B cell (primary cell): ENCODE data around the gene LENG8. TPM values are rescaled to one million over a fixed set of nuclear protein-coding genes. Genes with fewer than 3 reads are reported as not detected.
A peak's percentile ranks its signal among the peaks of the same experiment; 100 is the strongest.

ENCODE experiments used
- ATAC-seq: fragments of 200-7000 bp; cut with Tn5 transposase; one replicate; pipeline ENCODE4 v1.10.0; 2021; ENCODE audit warnings: low read depth, mild to moderate bottlenecking, moderate number of reproducible peaks, moderate library complexity
- CTCF ChIA-PET: fragments of 350-600 bp; sonication (Branson Sonifier 250); formaldehyde crosslinking; loops from one replicate; lab custom pipeline; 2021; ENCODE audit warnings: antibody characterized with exemption, inconsistent platforms; lab: Charles Lee
- POLR2A ChIA-PET: fragments of 350-600 bp; sonication (Branson Sonifier 250); formaldehyde crosslinking; loops from one replicate; lab custom pipeline; 2021; ENCODE audit warnings: antibody characterized with exemption; lab: Charles Lee
- DNase-seq: peaks from one replicate; pipeline ENCODE4 v3.0.0; 2013
- H2AFZ ChIP-seq: 2 replicates; pipeline ENCODE4 v1.6.1; 2012; ENCODE audit warnings: mild to moderate bottlenecking, low read depth, low read length; ENCODE audit not compliant: insufficient read depth, poor library complexity, severe bottlenecking
- H3K27ac ChIP-seq, 2 donors: 1 replicate in 1 of 2; 2 replicates in 1 of 2; pipeline ENCODE4 v1.5.1; 2012 to 2013; ENCODE audit warnings: low read length in 2 of 2, mild to moderate bottlenecking in 2 of 2, moderate library complexity in 1 of 2
- H3K27me3 ChIP-seq, 4 experiments: fragments of 200-600 bp in 1 of 4; sonication (generic) in 1 of 4; replicated peaks in 1 of 4; 1 replicate in 2 of 4; 2 replicates in 2 of 4; pipeline versions ENCODE4 v1.6.1 to v1.7.0; 2013 to 2016; ENCODE audit warnings: low read length in 3 of 4, mild to moderate bottlenecking in 2 of 4, mixed read lengths in 1 of 4, moderate library complexity in 1 of 4; ENCODE audit not compliant: insufficient read depth in 4 of 4, control insufficient read depth in 3 of 4; ENCODE audit errors: control extremely low read depth in 1 of 4
- H3K36me3 ChIP-seq, 2 experiments: replicated peaks in 1 of 2; 1 replicate in 1 of 2; 2 replicates in 1 of 2; pipeline versions ENCODE4 v1.6.1 to v1.7.1; 2013; ENCODE audit warnings: low read length in 1 of 2; ENCODE audit not compliant: insufficient read depth in 2 of 2, control insufficient read depth in 1 of 2; ENCODE audit errors: control extremely low read depth in 1 of 2, extremely low read depth in 1 of 2
- H3K4me1 ChIP-seq, 2 donors: fragments of 200-600 bp in 1 of 2; sonication (generic) in 1 of 2; 1 replicate in 1 of 2; 2 replicates in 1 of 2; pipeline versions ENCODE4 v1.5.1 to v1.6.1; 2013 to 2017; ENCODE audit warnings: low read length in 2 of 2; ENCODE audit not compliant: control insufficient read depth in 2 of 2, insufficient read depth in 2 of 2
- H3K4me2 ChIP-seq: replicated peaks from 2 replicates; pipeline ENCODE3; 2012; ENCODE audit warnings: mild to moderate bottlenecking, low read depth, low read length; ENCODE audit not compliant: poor library complexity, severe bottlenecking
- H3K4me3 ChIP-seq, 5 experiments: fragments of 200-600 bp in 1 of 5; sonication (generic) in 1 of 5; 1 replicate in 3 of 5; 2 replicates in 2 of 5; pipeline versions ENCODE4 v1.5.1 to v1.7.0; 2011 to 2016; ENCODE audit warnings: low read length in 4 of 5, mild to moderate bottlenecking in 4 of 5, low read depth in 2 of 5, control low read depth in 1 of 5, moderate library complexity in 1 of 5; ENCODE audit not compliant: insufficient read depth in 1 of 5; ENCODE audit errors: control extremely low read depth in 1 of 5, extremely low read depth in 1 of 5
- H3K79me2 ChIP-seq: fragments of 200-600 bp; sonication (generic); one replicate; pipeline ENCODE4 v1.6.0; 2016; ENCODE audit warnings: low read length; ENCODE audit not compliant: control insufficient read depth, insufficient read depth
- H3K9ac ChIP-seq: fragments of 200-600 bp; sonication (generic); 2 replicates; pipeline ENCODE4 v1.6.1; 2017; ENCODE audit warnings: mild to moderate bottlenecking, low read length, moderate library complexity
- H3K9me3 ChIP-seq, 3 donors: one replicate each; pipeline versions ENCODE4 v1.6.1 to v1.7.1; 2013; ENCODE audit warnings: low read length in 2 of 3; ENCODE audit not compliant: control insufficient read depth in 2 of 3, insufficient read depth in 1 of 3; ENCODE audit errors: control extremely low read depth in 1 of 3
- H4K20me1 ChIP-seq: 2 replicates; pipeline ENCODE4 v1.6.0; 2012; ENCODE audit warnings: mild to moderate bottlenecking, low read length; ENCODE audit not compliant: insufficient read depth, control insufficient read depth, poor library complexity, severe bottlenecking
- H3K27ac Mint-ChIP-seq: one replicate; pipeline ENCODE4 v1.8.0; 2021; ENCODE audit warnings: mixed read lengths
- H3K27me3 Mint-ChIP-seq: one replicate; pipeline ENCODE4 v1.8.0; 2021; ENCODE audit warnings: mixed read lengths
- H3K4me1 Mint-ChIP-seq: one replicate; pipeline ENCODE4 v1.8.0; 2021; ENCODE audit warnings: mixed read lengths
- H3K4me3 Mint-ChIP-seq: one replicate; pipeline ENCODE4 v1.8.0; 2021; ENCODE audit warnings: mixed read lengths
- H3K9me3 Mint-ChIP-seq: one replicate; pipeline ENCODE4 v1.8.0; 2022; ENCODE audit warnings: mixed read lengths; ENCODE audit not compliant: insufficient read depth
- CTCF ChIP-seq: fragments of 200-600 bp; IDR thresholded peaks from one replicate; pipeline ENCODE4 v1.8.0; 2022; ENCODE audit warnings: antibody characterized with exemption, mild to moderate bottlenecking
- EZH2 ChIP-seq: IDR thresholded peaks from 2 replicates; pipeline ENCODE4 v1.6.1; 2012; ENCODE audit warnings: borderline replicate concordance, low read depth, mild to moderate bottlenecking, moderate library complexity, low read length; ENCODE audit not compliant: insufficient read depth, poor library complexity, severe bottlenecking
- WGBS: methylation state at CpG from one replicate; pipeline ENCODE4 v1.1.5; 2013; ENCODE audit warnings: missing lambda C conversion rate; ENCODE audit not compliant: insufficient coverage; 5-methylcytosine and 5-hydroxymethylcytosine counted together
- intact Hi-C: fragments of 100-400 bp; cut with micrococcal nuclease; formaldehyde crosslinking; loops from one replicate; pipeline ENCODE4 v1.10.0; 2022
- polyA plus RNA-seq: library from polyadenylated mRNA; depleted of rRNA; stranded (reverse); fragments of >200 nt; gene quantifications from 2 replicates; pipeline ENCODE4 v1.2.3, GENCODE V29; 2012
- total RNA-seq, 2 donors: library from RNA; stranded (reverse); fragments of 120-200 nt in 1 of 2; gene quantifications; 1 replicate in 1 of 2; 2 replicates in 1 of 2; pipeline versions ENCODE4 v1.2.3 to v1.2.4, GENCODE V29; 2013 to 2022

Gene LENG8
- total and polyA plus RNA-seq, 2 donors (not counting 1 experiment from before 2014, with no cell fraction given), result 687 to 753 TPM

DNA sequence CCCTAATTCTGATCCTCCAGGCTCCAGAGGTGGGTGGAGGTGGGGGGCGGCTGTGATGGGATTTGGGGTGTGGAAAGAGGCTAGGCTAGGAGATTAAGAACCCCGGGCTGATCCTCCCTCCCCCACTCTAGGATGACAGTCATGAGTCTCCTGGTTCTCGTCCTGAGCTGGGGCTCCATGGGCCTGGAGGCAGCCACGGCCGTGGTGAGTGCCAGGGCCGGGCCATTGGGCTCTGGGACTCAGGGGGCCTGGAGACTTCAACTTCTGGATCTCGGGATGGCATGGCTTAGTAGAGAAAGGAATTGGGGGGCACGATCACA is 19.9 kb upstream of the LENG8 start:
- Histone ChIP-seq H3K9ac (no peak overlapping the region), H3K27ac (no peak overlapping the region), H3K4me3 (no peak overlapping the region), H2AFZ (no peak overlapping the region), H3K36me3 (no peaks in the 10 kb centered on the region), H4K20me1 (no peaks in the 10 kb centered on the region), H3K4me1 (peaks cover 14 to 16% of the 10 kb centered on the region in 2 donors), H3K79me2 (peaks cover 5% of the 10 kb centered on the region), H3K27me3 (peaks cover 0 to 36% (median 10%) of the 10 kb centered on the region in 4 experiments), H3K4me2 (no peak overlapping the region), H3K9me3 (peaks cover 0 to 5% (median 0%) of the 10 kb centered on the region in 3 donors)
- Mint-ChIP-seq H3K27ac (no peak overlapping the region), H3K4me1 (peaks cover 6% of the 10 kb centered on the region), H3K27me3 (peaks cover 20% of the 10 kb centered on the region), H3K9me3 (no peaks in the 10 kb centered on the region), H3K4me3 (no peak overlapping the region)
- DNase-seq (no peak), ATAC-seq (no peak)
- intact Hi-C loops, result no loop called here
- CTCF ChIA-PET, result no interaction called here
- WGBS, result 75% methylated on average over 7 of the region's 8 CpGs
- TF ChIP-seq CTCF (no peak), EZH2 (no peak)
- POLR2A ChIA-PET, result interaction anchor here (0.5 kb wide), 1 partner anchor 189 kb away, joined by 3 read pairs; no protein-coding TSS in a partner anchor

DNA sequence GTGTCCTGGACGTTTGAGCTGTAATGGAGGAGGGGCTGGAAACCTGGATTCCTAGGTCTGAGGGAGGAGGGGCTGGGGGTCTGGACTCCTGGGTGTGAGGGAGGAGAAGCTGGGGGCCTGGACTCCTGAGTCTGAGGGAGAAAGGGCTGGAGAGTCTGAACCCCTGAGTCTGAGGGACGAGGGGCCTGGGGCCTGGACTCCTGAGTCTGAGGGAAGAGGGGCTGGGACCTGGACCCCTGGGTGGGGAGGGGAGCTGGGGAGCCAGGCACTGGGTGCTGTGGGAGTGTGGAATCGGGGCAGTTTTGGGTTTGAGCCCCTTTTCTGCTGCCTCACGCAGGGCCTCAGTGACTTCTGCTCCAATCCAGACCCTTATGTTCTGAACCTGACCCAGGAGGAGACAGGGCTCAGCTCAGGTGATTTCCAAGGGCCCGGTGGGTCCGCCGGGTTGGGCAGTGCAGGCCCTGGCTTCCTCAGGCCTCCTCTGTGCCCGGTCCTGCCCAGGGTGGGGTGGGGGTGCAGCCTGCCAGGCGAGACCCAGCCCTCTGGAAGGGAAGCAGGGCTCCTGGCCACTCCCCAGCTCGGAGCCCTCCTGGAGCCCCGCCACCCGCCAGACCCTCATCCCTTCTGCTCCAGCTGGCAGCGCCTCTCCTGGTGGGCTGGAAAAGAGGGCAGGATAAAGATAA is 19.3 kb upstream of the LENG8 start:
- H3K27ac Mint-ChIP-seq, result no peak overlapping the region
- peaks cover 6% of the 10 kb centered on the region for H3K4me1 Mint-ChIP-seq
- ATAC-seq, result no peak
- H3K27me3 Mint-ChIP-seq, result peaks cover 20% of the 10 kb centered on the region
- no peak overlapping the region for H3K27ac ChIP-seq
- no peaks in the 10 kb centered on the region for H3K36me3 ChIP-seq
- peaks cover 0 to 3% (median 0%) of the 10 kb centered on the region in 3 donors for H3K9me3 ChIP-seq
- H3K27me3 ChIP-seq, result peaks cover 0 to 31% (median 10%) of the 10 kb centered on the region in 4 experiments
- TF ChIP-seq CTCF, result no peak
- TF ChIP-seq EZH2, result no peak
- H4K20me1 ChIP-seq, result no peaks in the 10 kb centered on the region
- no peak overlapping the region for H2AFZ ChIP-seq
- WGBS, result 70% methylated on average over 8 of the region's 13 CpGs
- peak overlapping the region; percentile 62 for H3K4me2 ChIP-seq
- H3K9me3 Mint-ChIP-seq, result no peaks in the 10 kb centered on the region
- DNase-seq, result no peak
- peaks cover 5% of the 10 kb centered on the region for H3K79me2 ChIP-seq
- H3K4me1 ChIP-seq, result peaks cover 14 to 22% of the 10 kb centered on the region in 2 donors
- no peak overlapping the region for H3K4me3 ChIP-seq
- no peak overlapping the region for H3K9ac ChIP-seq
- intact Hi-C loops, result no loop called here
- ChIA-PET POLR2A (interaction anchor here (0.5 kb wide), 1 partner anchor 188 kb away, joined by 3 read pairs; no protein-coding TSS in a partner anchor), CTCF (interaction anchor here (0.6 kb wide), 1 partner anchor 164 kb away, joined by 3 read pairs; no protein-coding TSS in a partner anchor)
- H3K4me3 Mint-ChIP-seq, result peak overlapping the region; percentile 7
